Uterus (tissue), 2 donors: Measurements from ENCODE around the gene FZD1.

Experiments used
- CTCF ChIP-seq, 4 experiments: fragments of 200-600 bp in 2 of 4; fragments of 450-650 bp in 2 of 4; sonication (generic) in 2 of 4; IDR thresholded peaks; one replicate each; pipeline ENCODE4 v1.5.1; 2016 to 2019; ENCODE audit warnings: antibody characterized with exemption in 4 of 4, mild to moderate bottlenecking in 2 of 4, moderate library complexity in 1 of 4
- POLR2A ChIP-seq, 2 donors: fragments of 450-650 bp; IDR thresholded peaks; one replicate each; pipeline ENCODE4 v1.6.1; 2016; ENCODE audit warnings: antibody characterized with exemption in 2 of 2, mild to moderate bottlenecking in 1 of 2, moderate library complexity in 1 of 2

- TF ChIP-seq CTCF (IDR thresholded peaks at IDR 0.05) (no peak), POLR2A (IDR thresholded peaks at IDR 0.05) (no peak)
These were observed 28.3 kb downstream of the FZD1 start for GRCh38 chr7:91292506-91292905.
